Fibroblast of lung (primary cell): ENCODE measurements around the gene KRABD2.

Experiments
- DNase-seq, 2 donors: peaks; one replicate each; pipeline versions ENCODE4 v3.0.0 to v3.0.0-alpha.2; 2010; ENCODE audit warnings: low read depth in 2 of 2
- H2AFZ ChIP-seq: 2 replicates; pipeline ENCODE4 v1.5.1; 2012; ENCODE audit warnings: low read length, control low read depth, inconsistent platforms
- H3K27ac ChIP-seq: 2 replicates; pipeline ENCODE4 v1.5.1; 2011; ENCODE audit warnings: low read length, control low read depth; ENCODE audit not compliant: insufficient read depth
- H3K27me3 ChIP-seq: 2 replicates; pipeline ENCODE4 v1.5.1; 2011; ENCODE audit warnings: mild to moderate bottlenecking, low read length; ENCODE audit not compliant: control insufficient read depth, insufficient read depth
- H3K36me3 ChIP-seq: 2 replicates; pipeline ENCODE4 v1.5.1; 2011; ENCODE audit warnings: low read length; ENCODE audit not compliant: control insufficient read depth, insufficient read depth
- H3K4me1 ChIP-seq: 2 replicates; pipeline ENCODE4 v1.5.1; 2011; ENCODE audit warnings: low read length; ENCODE audit not compliant: control insufficient read depth, insufficient read depth; ENCODE audit errors: extremely low read depth
- H3K4me2 ChIP-seq: 2 replicates; pipeline ENCODE4 v1.5.1; 2011; ENCODE audit warnings: low read length, control low read depth; ENCODE audit not compliant: insufficient read depth; ENCODE audit errors: extremely low read depth
- H3K4me3 ChIP-seq, 4 experiments: fragments of 200-600 bp in 1 of 4; sonication (generic) in 1 of 4; replicated peaks in 1 of 4; 2 replicates each; pipeline ENCODE4 v1.5.1; 2011 to 2016; ENCODE audit warnings: low read length in 4 of 4, low read depth in 3 of 4, mild to moderate bottlenecking in 3 of 4, control low read depth in 2 of 4, inconsistent platforms in 1 of 4, mixed read lengths in 1 of 4; ENCODE audit not compliant: insufficient read depth in 1 of 4; ENCODE audit errors: control extremely low read depth in 1 of 4
- H3K79me2 ChIP-seq: 2 replicates; pipeline ENCODE4 v1.5.1; 2012; ENCODE audit warnings: mild to moderate bottlenecking, low read length, inconsistent platforms; ENCODE audit not compliant: control insufficient read depth, insufficient read depth
- H3K9ac ChIP-seq: 2 replicates; pipeline ENCODE4 v1.5.1; 2011; ENCODE audit warnings: mild to moderate bottlenecking, low read length, control low read depth; ENCODE audit not compliant: insufficient read depth
- H3K9me3 ChIP-seq: 2 replicates; pipeline ENCODE4 v1.5.1; 2012; ENCODE audit warnings: low read depth, low read length; ENCODE audit not compliant: control insufficient read depth, insufficient read depth
- H4K20me1 ChIP-seq: 2 replicates; pipeline ENCODE4 v1.5.1; 2011; ENCODE audit warnings: low read length; ENCODE audit not compliant: control insufficient read depth, insufficient read depth; ENCODE audit errors: extremely low read depth
- CTCF ChIP-seq, 2 donors: IDR thresholded peaks in 1 of 2; conservative IDR thresholded peaks in 1 of 2; 1 replicate in 1 of 2; 2 replicates in 1 of 2; pipeline ENCODE4 v1.5.1; 2011 to 2012; ENCODE audit warnings: low read length in 2 of 2, control low read depth in 1 of 2, inconsistent platforms in 1 of 2, low read depth in 1 of 2, mild to moderate bottlenecking in 1 of 2
- EZH2 ChIP-seq: IDR thresholded peaks from 2 replicates; pipeline ENCODE4 v1.5.1; 2012; ENCODE audit warnings: low read length, control low read depth, mild to moderate bottlenecking; ENCODE audit errors: missing control alignments

KRABD2 gene

GRCh38 chr17:8359769-8360168 is 16.7 kb downstream of the KRABD2 start:
- Histone ChIP-seq H4K20me1 (no peaks in the 10 kb centered on the region), H3K4me3 (no peak overlapping the region), H2AFZ (no peak overlapping the region), H3K27me3 (no peaks in the 10 kb centered on the region), H3K27ac (no peak overlapping the region), H3K36me3 (no peaks in the 10 kb centered on the region), H3K79me2 (no peaks in the 10 kb centered on the region), H3K4me2 (no peak overlapping the region), H3K4me1 (no peaks in the 10 kb centered on the region), H3K9me3 (no peaks in the 10 kb centered on the region), H3K9ac (no peak overlapping the region)
- TF ChIP-seq CTCF (conservative IDR thresholded peaks at IDR 0.05 in 1 of 2, IDR thresholded peaks at IDR 0.05 in 1 of 2; ENCODE audit: low read depth in 1 of 2, low read length in 2 of 2) = no peak
- peak; percentile 90 to 91 for DNase-seq

- H2AFZ ChIP-seq = no peak overlapping the region
- H3K27me3 ChIP-seq = no peaks in the 10 kb centered on the region
- H3K79me2 ChIP-seq = no peaks in the 10 kb centered on the region
- no peaks in the 10 kb centered on the region for H3K36me3 ChIP-seq
- H3K4me1 ChIP-seq = no peaks in the 10 kb centered on the region
- H3K4me3 ChIP-seq = no peak overlapping the region
- no peaks in the 10 kb centered on the region for H4K20me1 ChIP-seq
- no peaks in the 10 kb centered on the region for H3K9me3 ChIP-seq
- TF ChIP-seq EZH2 (no peak), CTCF (conservative IDR thresholded peaks at IDR 0.05 in 1 of 2, IDR thresholded peaks at IDR 0.05 in 1 of 2; ENCODE audit: low read depth in 1 of 2, low read length in 2 of 2) (no peak)
- no peak overlapping the region for H3K4me2 ChIP-seq
- no peak overlapping the region for H3K27ac ChIP-seq
- H3K9ac ChIP-seq = no peak overlapping the region
- no peak for DNase-seq
Observed at GRCh38 chr17:8357910-8358309, 18.6 kb downstream of the KRABD2 start.

GRCh38 chr17:8354236-8354635 is 22.3 kb downstream of the KRABD2 start:
- Histone ChIP-seq H3K9me3 (no peaks in the 10 kb centered on the region), H2AFZ (no peak overlapping the region), H3K9ac (no peak overlapping the region), H3K27me3 (no peaks in the 10 kb centered on the region), H3K4me3 (no peak overlapping the region), H3K79me2 (no peaks in the 10 kb centered on the region), H3K4me2 (no peak overlapping the region), H3K27ac (no peak overlapping the region), H3K36me3 (no peaks in the 10 kb centered on the region), H4K20me1 (no peaks in the 10 kb centered on the region), H3K4me1 (no peaks in the 10 kb centered on the region)
- DNase-seq = peak in 1 of 2 donors; percentile 23
- no peak for TF ChIP-seq CTCF (conservative IDR thresholded peaks at IDR 0.05 in 1 of 2, IDR thresholded peaks at IDR 0.05 in 1 of 2; ENCODE audit: low read depth in 1 of 2, low read length in 2 of 2)
- TF ChIP-seq EZH2 = no peak
